ENCODE results near the gene SLC6A18. TPM values are rescaled to one million over a fixed set of nuclear protein-coding genes. Genes with fewer than 3 reads are reported as not detected.

The SLC6A18 gene
- total RNA-seq, 1 donor from 2014 or later, result not detected

DNA sequence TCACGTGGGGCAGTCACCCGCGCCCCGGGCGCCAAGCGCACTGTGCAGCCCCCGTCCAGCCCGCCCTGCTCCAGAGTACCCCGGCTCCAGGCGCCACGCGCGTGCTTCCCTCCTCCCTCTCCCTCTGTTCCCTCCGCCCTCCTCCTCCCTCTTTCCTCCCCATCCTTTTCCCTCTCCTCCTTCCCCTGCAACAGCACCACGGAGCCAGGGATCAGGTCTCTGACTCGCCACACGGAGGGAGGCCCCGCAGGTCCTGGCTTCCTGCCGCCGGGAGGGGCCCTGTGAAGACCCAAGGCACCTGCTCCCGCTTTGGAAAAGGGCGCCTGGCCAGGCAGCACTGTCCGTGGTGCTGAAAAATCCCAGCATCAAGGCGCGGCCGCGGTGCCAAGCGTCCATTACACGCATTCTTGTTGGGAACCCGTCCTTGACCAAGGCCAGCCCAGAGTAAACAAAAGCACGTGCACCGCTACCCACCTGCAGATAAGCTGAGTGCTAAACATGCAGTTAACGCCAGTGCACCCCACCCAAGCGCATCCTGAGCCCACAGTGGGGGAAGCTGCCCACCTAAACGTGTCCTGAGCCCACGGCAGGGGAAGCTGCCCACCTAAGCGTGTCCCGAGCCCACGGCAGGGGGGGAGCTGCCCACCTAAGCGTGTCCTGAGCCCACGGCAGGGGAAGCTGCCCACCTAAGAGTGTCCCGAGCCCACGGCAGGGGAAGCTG lies 21.7 kb downstream of the SLC6A18 start:
- Mint-ChIP-seq H3K9me3 (no peaks in the 10 kb centered on the region), H3K36me3 (ENCODE audit: low read depth) (no peaks in the 10 kb centered on the region), H3K27ac (no peak overlapping the region), H3K4me3 (no peak overlapping the region), H3K27me3 (peaks cover 11% of the 10 kb centered on the region), H3K4me1 (no peaks in the 10 kb centered on the region)
- intact Hi-C loops (cut with micrococcal nuclease), result no loop called here
- TF ChIP-seq, protein P1, sequence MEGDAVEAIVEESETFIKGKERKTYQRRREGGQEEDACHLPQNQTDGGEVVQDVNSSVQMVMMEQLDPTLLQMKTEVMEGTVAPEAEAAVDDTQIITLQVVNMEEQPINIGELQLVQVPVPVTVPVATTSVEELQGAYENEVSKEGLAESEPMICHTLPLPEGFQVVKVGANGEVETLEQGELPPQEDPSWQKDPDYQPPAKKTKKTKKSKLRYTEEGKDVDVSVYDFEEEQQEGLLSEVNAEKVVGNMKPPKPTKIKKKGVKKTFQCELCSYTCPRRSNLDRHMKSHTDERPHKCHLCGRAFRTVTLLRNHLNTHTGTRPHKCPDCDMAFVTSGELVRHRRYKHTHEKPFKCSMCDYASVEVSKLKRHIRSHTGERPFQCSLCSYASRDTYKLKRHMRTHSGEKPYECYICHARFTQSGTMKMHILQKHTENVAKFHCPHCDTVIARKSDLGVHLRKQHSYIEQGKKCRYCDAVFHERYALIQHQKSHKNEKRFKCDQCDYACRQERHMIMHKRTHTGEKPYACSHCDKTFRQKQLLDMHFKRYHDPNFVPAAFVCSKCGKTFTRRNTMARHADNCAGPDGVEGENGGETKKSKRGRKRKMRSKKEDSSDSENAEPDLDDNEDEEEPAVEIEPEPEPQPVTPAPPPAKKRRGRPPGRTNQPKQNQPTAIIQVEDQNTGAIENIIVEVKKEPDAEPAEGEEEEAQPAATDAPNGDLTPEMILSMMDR (IDR thresholded peaks at IDR 0.05), result no peak
- ChIA-PET POLR2A (no interaction called here), CTCF (no interaction called here)
- ATAC-seq (ENCODE audit: low read depth) (no peak), DNase-seq (no peak)

DNA sequence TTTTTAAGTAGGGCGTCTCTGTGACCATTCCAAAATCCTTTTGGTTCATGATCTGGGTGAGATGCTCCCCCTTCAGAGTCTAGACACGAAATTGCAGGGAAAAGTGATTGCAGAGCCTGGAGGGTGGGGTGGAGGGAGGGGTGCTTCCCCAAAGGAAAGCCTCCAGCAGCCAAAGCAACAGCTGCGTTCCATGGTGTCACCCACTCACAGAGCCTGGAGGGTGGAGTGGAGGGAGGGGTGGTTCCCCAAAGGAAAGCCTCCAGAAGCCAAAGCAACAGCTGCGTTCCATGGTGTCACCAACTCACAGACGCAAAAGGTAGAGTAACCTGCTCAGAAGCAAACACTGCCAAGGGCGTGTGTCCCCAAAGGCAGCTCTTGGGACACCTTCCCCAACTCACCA lies 22.6 kb downstream of the SLC6A18 start:
- H3K36me3 Mint-ChIP-seq (ENCODE audit: low read depth), result no peaks in the 10 kb centered on the region
- H3K27me3 Mint-ChIP-seq, result peaks cover 11% of the 10 kb centered on the region
- intact Hi-C loops (cut with micrococcal nuclease), result no loop called here
- H3K27ac Mint-ChIP-seq, result no peak overlapping the region
- no peaks in the 10 kb centered on the region for H3K9me3 Mint-ChIP-seq
- ChIA-PET POLR2A (no interaction called here), CTCF (no interaction called here)
- ATAC-seq (ENCODE audit: low read depth), result no peak
- DNase-seq, result no peak
- TF ChIP-seq, protein P1 (IDR thresholded peaks at IDR 0.05), result no peak
- H3K4me3 Mint-ChIP-seq, result no peak overlapping the region
- H3K4me1 Mint-ChIP-seq, result no peaks in the 10 kb centered on the region

DNA sequence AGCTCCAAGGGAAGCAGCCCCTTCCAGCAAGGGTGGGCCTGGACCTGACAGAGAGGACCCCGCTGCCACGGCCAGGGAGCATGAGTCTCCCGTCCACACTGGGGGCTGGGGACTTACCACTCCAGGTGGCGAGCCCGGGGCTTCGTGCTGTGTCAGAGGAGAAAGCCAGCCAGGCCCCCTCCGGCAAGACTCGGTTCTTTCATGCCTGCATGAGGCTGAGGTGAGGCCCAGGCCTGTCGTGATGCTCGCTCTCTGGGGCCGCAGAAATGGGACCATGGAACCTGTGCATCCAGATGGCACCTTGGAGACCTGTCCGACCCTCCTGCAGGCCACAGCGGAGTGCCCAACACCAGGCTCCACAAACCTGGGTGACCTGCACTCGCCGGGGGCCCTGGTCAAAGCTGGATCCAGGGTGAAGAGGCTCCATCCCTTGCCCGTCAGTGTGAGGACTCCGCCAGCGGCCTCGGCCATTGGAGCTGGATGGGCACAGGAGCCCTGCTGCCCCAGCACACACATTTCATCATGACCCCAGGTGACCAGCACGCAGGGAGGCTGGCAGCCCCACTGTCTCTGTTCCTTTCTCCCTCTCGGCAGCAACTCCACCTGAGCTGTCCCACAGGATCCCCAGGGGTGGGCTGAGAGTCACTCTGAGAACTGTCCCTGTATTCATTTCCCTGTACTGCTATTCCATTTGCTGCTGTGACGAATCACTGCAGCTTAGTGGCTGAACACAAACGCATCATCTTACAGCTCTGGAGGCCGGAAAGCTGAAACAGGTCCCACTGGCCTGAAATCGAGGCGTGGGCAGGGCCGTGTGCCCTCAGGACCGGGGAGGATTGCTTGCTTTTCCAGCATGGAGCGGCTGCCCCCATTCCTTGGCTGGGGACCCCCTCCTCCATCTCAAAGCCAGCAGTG lies 24.4 kb downstream of the SLC6A18 start:
- Mint-ChIP-seq H3K9me3 (no peaks in the 10 kb centered on the region), H3K36me3 (ENCODE audit: low read depth) (no peaks in the 10 kb centered on the region), H3K4me3 (no peak overlapping the region), H3K27me3 (peaks cover 11% of the 10 kb centered on the region), H3K4me1 (no peaks in the 10 kb centered on the region), H3K27ac (no peak overlapping the region)
- no peak for ATAC-seq (ENCODE audit: low read depth)
- intact Hi-C loops (cut with micrococcal nuclease), result no loop called here
- DNase-seq, result no peak
- TF ChIP-seq, protein P1 (IDR thresholded peaks at IDR 0.05), result no peak
- ChIA-PET CTCF (no interaction called here), POLR2A (no interaction called here)

DNA sequence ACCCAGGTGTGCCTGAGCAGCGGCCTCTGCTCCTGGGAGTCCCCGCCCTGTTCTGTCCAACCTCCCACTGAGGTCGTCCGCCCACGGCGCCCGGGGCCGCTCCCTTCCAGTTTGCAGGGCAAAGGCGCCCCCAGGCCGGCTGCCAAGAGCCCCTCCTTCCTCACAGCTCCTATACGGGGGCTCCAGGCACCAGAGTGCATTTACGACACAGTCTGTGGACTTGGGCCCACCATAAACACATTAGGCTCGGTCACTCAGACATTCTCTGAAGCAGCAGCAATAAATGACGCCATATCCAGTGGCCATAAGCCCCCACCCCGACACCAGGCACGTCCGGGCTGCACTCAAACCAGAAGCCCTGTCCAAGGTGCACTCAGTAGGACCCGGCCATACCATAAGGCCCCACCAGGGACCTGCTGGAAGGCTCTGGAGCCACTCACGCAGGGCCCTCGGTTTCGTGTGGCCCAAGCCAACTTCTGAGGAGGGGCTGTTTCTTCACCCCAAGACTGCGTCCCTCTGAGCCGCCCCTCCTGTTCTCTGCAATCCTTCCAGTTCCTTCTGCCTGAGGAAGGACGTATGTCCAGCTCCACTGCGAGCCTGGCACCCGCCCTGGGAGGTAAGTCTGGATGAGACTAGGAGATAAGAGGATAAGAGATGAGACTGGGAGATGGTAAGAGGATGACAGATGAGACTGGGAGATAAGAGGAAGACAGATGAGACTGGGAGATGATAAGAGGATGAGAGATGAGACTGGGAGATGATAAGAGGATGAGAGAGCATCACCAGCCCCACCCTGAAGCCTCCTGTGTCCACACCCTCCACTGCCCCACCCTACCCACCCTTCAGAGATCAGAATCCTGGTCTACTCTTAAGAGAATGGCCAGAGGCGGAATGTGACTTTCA lies 26.7 kb downstream of the SLC6A18 start:
- H3K27me3 Mint-ChIP-seq, result peaks cover 6% of the 10 kb centered on the region
- TF ChIP-seq, protein P1 (IDR thresholded peaks at IDR 0.05), result no peak
- ATAC-seq (ENCODE audit: low read depth) (no peak), DNase-seq (no peak)
- H3K4me3 Mint-ChIP-seq, result no peak overlapping the region
- H3K27ac Mint-ChIP-seq, result no peak overlapping the region
- H3K36me3 Mint-ChIP-seq (ENCODE audit: low read depth), result no peaks in the 10 kb centered on the region
- no peaks in the 10 kb centered on the region for H3K4me1 Mint-ChIP-seq
- ChIA-PET CTCF (no interaction called here), POLR2A (no interaction called here)
- intact Hi-C loops (cut with micrococcal nuclease), result no loop called here
- H3K9me3 Mint-ChIP-seq, result no peaks in the 10 kb centered on the region

All from activated B cell treated with CpG ODN at 0.5 μM for 24 hours (primary cell).